NOMO-1 treated with DMSO at 0.1 percent for 48 hours (cell line): ENCODE results near the gene KANSL1.
"Not testable (repeated sequence)": the region's sequence is repeated elsewhere in the genome, so short reads cannot be mapped to it uniquely, and the experiment has no call there.

ENCODE experiments used
- DNase-seq: peaks from one replicate; lab custom pipeline; 2025; ENCODE audit not compliant: unreplicated experiment; lab: John Stamatoyannopoulos, UW

The KANSL1 gene

DNA sequence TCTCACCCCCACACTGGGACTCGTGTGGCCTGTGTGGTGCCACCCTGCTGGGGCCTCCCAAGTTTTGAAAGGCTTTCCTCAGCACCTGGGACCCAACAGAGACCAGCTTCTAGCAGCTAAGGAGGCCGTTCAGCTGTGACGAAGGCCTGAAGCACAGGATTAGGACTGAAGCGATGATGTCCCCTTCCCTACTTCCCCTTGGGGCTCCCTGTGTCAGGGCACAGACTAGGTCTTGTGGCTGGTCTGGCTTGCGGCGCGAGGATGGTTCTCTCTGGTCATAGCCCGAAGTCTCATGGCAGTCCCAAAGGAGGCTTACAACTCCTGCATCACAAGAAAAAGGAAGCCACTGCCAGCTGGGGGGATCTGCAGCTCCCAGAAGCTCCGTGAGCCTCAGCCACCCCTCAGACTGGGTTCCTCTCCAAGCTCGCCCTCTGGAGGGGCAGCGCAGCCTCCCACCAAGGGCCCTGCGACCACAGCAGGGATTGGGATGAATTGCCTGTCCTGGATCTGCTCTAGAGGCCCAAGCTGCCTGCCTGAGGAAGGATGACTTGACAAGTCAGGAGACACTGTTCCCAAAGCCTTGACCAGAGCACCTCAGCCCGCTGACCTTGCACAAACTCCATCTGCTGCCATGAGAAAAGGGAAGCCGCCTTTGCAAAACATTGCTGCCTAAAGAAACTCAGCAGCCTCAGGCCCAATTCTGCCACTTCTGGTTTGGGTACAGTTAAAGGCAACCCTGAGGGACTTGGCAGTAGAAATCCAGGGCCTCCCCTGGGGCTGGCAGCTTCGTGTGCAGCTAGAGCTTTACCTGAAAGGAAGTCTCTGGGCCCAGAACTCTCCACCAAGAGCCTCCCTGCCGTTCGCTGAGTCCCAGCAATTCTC is 166.8 kb downstream of the KANSL1 start:
- no peak for DNase-seq

DNA sequence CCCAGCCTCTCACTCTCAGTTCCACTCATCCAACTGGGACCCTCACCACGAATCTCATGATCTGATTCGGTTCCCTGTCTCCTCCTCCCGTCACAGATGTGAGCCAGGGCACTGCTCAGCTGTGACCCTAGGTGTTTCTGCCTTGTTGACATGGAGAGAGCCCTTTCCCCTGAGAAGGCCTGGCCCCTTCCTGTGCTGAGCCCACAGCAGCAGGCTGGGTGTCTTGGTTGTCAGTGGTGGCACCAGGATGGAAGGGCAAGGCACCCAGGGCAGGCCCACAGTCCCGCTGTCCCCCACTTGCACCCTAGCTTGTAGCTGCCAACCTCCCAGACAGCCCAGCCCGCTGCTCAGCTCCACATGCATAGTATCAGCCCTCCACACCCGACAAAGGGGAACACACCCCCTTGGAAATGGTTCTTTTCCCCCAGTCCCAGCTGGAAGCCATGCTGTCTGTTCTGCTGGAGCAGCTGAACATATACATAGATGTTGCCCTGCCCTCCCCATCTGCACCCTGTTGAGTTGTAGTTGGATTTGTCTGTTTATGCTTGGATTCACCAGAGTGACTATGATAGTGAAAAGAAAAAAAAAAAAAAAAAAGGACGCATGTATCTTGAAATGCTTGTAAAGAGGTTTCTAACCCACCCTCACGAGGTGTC is 167.6 kb downstream of the KANSL1 start:
- no peak for DNase-seq

DNA sequence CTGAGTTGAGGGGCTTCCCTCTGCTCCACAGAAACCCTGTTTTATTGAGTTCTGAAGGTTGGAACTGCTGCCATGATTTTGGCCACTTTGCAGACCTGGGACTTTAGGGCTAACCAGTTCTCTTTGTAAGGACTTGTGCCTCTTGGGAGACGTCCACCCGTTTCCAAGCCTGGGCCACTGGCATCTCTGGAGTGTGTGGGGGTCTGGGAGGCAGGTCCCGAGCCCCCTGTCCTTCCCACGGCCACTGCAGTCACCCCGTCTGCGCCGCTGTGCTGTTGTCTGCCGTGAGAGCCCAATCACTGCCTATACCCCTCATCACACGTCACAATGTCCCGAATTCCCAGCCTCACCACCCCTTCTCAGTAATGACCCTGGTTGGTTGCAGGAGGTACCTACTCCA is 168.2 kb downstream of the KANSL1 start:
- no peak for DNase-seq

DNA sequence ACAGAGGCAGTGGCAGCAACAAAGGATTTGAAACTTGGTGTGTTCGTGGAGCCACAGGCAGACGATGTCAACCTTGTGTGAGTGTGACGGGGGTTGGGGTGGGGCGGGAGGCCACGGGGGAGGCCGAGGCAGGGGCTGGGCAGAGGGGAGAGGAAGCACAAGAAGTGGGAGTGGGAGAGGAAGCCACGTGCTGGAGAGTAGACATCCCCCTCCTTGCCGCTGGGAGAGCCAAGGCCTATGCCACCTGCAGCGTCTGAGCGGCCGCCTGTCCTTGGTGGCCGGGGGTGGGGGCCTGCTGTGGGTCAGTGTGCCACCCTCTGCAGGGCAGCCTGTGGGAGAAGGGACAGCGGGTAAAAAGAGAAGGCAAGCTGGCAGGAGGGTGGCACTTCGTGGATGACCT is 168.6 kb downstream of the KANSL1 start:
- no peak for DNase-seq

DNA sequence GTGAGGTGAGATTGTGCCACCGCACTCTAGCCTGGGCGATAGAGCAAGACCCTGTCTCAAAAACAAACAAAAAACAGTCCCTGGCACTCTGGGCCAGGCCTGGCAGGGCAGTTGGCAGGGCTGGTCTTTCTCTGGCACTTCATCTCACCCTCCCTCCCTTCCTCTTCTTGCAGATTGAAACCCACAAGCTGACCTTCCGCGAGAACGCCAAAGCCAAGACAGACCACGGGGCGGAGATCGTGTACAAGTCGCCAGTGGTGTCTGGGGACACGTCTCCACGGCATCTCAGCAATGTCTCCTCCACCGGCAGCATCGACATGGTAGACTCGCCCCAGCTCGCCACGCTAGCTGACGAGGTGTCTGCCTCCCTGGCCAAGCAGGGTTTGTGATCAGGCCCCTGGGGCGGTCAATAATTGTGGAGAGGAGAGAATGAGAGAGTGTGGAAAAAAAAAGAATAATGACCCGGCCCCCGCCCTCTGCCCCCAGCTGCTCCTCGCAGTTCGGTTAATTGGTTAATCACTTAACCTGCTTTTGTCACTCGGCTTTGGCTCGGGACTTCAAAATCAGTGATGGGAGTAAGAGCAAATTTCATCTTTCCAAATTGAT is 169.3 kb downstream of the KANSL1 start:
- DNase-seq, result no peak

DNA sequence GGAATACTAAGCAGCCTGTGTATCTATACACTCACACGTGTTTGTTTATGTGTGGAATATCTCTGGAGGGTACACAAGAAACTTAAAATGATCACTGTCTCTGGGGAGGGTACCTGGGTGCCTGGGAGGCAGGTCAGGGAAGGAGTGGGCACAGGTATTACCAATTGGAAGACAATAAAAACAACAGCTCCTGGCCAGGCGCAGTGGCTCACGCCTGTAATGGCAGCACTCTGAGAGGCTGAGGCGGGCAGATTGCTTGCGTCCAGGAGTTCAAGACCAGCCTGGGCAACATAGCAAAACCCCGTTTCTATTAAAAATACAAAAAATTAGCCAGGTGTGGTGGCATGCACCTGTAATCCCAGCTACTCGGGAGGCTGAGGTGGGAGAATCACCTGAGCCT is 169.9 kb downstream of the KANSL1 start:
- DNase-seq, result not testable (repeated sequence)

DNA sequence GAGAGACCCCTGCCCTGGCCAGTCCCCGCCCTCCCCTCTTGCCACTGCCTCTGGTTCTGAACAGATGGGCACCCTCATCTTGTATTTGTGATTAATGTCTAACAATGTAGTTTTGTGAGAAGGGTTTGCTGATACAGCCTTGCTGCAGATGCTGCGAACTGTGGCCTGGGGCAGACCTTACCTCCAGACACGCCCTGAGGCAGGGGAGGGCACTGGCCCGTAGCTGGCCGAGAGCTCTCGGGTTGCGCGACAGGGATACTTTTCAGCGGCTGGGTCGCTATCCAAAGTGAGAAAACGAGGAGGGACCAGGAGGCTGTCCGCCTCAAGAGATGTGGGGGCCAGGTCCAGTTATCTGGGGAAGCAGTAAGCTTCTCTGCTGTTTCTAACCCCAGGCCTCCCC is 172.2 kb downstream of the KANSL1 start:
- DNase-seq, result no peak

DNA sequence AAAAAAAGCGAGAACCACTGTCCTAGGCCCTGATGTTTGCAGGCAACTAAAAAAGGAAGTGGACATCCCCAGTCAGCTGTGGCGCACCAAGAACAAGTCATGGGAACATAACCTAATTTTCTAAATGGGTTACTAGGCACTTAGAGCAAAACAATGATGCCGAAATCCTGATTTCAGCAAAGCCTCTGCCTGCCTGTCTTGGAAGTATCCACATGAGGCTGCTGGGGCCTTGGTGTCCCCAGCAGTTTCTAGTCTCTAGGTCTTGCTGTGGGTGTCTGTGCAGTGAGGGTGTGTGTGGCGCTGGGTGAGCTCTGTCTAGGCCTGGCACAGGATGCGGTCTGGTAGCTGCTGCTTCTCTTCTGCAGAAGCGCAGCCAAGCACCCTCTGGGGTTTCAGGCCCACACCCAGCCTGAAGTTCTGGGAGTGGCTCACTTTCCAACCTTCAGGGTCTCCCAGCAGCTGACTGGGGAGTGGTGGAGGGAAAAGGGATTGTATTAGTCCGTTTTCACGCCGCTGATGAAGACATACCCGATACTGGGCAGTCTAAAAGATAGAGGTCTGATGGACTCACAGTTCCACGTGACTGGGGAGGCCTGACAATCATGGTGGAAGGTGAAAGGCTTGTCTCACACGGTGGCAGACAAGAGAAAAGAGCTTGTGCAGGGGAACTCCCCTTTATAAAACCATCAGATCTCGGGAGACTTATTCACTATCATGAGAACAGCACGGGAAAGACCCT is 173.0 kb downstream of the KANSL1 start:
- DNase-seq, result peak; percentile 20

DNA sequence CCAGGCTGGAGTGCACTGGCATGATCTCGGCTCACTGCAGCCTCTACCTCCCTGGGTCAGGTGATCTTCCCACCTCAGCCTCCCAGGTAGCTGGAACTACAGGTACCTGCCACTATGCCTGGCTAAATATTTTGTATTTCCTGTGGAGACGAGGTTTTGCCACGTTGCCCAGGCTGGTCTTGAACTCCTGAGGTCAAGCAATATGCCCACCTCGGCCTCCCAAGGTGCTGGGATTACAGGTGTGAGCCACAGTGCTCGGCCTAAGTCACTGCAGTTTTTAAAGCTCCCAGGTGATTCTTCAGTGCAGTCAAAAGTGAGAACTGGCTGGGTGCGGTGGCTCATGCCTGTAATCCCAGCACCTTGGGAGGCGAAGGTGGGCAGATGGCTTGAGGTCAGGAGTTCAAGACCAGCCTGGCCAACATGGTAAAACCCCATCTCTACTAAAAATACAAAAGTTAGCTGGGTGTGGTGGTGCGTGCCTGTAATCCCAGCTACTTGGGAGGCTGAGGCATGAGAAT is 173.8 kb downstream of the KANSL1 start:
- DNase-seq, result not testable (repeated sequence)

DNA sequence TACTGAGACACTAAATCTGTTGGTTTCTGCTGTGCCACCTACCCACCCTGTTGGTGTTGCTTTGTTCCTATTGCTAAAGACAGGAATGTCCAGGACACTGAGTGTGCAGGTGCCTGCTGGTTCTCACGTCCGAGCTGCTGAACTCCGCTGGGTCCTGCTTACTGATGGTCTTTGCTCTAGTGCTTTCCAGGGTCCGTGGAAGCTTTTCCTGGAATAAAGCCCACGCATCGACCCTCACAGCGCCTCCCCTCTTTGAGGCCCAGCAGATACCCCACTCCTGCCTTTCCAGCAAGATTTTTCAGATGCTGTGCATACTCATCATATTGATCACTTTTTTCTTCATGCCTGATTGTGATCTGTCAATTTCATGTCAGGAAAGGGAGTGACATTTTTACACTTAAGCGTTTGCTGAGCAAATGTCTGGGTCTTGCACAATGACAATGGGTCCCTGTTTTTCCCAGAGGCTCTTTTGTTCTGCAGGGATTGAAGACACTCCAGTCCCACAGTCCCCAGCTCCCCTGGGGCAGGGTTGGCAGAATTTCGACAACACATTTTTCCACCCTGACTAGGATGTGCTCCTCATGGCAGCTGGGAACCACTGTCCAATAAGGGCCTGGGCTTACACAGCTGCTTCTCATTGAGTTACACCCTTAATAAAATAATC is 179.6 kb downstream of the KANSL1 start:
- DNase-seq, result no peak

DNA sequence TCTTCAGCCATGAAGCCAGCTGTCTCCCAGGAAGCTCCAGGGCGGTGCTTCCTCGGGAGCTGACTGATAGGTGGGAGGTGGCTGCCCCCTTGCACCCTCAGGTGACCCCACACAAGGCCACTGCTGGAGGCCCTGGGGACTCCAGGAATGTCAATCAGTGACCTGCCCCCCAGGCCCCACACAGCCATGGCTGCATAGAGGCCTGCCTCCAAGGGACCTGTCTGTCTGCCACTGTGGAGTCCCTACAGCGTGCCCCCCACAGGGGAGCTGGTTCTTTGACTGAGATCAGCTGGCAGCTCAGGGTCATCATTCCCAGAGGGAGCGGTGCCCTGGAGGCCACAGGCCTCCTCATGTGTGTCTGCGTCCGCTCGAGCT is 180.1 kb downstream of the KANSL1 start:
- no peak for DNase-seq

DNA sequence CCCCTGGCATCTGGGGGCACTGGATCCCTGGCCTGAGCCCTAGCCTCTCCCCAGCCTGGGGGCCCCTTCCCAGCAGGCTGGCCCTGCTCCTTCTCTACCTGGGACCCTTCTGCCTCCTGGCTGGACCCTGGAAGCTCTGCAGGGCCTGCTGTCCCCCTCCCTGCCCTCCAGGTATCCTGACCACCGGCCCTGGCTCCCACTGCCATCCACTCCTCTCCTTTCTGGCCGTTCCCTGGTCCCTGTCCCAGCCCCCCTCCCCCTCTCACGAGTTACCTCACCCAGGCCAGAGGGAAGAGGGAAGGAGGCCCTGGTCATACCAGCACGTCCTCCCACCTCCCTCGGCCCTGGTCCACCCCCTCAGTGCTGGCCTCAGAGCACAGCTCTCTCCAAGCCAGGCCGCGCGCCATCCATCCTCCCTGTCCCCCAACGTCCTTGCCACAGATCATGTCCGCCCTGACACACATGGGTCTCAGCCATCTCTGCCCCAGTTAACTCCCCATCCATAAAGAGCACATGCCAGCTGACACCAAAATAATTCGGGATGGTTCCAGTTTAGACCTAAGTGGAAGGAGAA is 180.6 kb downstream of the KANSL1 start:
- no peak for DNase-seq

DNA sequence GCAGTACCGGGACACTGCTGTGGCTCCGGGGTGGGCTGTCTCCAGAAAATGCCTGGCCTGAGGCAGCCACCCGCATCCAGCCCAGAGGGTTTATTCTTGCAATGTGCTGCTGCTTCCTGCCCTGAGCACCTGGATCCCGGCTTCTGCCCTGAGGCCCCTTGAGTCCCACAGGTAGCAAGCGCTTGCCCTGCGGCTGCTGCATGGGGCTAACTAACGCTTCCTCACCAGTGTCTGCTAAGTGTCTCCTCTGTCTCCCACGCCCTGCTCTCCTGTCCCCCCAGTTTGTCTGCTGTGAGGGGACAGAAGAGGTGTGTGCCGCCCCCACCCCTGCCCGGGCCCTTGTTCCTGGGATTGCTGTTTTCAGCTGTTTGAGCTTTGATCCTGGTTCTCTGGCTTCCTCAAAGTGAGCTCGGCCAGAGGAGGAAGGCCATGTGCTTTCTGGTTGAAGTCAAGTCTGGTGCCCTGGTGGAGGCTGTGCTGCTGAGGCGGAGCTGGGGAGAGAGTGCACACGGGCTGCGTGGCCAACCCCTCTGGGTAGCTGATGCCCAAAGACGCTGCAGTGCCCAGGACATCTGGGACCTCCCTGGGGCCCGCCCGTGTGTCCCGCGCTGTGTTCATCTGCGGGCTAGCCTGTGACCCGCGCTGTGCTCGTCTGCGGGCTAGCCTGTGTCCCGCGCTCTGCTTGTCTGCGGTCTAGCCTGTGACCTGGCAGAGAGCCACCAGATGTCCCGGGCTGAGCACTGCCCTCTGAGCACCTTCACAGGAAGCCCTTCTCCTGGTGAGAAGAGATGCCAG is 181.3 kb downstream of the KANSL1 start:
- no peak for DNase-seq

DNA sequence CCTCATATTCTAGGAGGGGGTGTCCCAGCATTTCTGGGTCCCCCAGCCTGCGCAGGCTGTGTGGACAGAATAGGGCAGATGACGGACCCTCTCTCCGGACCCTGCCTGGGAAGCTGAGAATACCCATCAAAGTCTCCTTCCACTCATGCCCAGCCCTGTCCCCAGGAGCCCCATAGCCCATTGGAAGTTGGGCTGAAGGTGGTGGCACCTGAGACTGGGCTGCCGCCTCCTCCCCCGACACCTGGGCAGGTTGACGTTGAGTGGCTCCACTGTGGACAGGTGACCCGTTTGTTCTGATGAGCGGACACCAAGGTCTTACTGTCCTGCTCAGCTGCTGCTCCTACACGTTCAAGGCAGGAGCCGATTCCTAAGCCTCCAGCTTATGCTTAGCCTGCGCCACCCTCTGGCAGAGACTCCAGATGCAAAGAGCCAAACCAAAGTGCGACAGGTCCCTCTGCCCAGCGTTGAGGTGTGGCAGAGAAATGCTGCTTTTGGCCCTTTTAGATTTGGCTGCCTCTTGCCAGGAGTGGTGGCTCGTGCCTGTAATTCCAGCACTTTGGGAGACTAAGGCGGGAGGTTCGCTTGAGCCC is 182.5 kb downstream of the KANSL1 start:
- DNase-seq, result no peak

DNA sequence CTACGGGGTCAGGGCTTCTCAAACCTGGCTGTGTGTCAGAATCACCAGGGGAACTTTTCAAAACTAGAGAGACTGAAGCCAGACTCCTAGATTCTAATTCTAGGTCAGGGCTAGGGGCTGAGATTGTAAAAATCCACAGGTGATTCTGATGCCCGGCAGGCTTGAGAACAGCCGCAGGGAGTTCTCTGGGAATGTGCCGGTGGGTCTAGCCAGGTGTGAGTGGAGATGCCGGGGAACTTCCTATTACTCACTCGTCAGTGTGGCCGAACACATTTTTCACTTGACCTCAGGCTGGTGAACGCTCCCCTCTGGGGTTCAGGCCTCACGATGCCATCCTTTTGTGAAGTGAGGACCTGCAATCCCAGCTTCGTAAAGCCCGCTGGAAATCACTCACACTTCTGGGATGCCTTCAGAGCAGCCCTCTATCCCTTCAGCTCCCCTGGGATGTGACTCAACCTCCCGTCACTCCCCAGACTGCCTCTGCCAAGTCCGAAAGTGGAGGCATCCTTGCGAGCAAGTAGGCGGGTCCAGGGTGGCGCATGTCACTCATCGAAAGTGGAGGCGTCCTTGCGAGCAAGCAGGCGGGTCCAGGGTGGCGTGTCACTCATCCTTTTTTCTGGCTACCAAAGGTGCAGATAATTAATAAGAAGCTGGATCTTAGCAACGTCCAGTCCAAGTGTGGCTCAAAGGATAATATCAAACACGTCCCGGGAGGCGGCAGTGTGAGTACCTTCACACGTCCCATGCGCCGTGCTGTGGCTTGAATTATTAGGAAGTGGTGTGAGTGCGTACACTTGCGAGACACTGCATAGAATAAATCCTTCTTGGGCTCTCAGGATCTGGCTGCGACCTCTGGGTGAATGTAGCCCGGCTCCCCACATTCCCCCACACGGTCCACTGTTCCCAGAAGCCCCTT is 183.3 kb downstream of the KANSL1 start:
- DNase-seq, result no peak

DNA sequence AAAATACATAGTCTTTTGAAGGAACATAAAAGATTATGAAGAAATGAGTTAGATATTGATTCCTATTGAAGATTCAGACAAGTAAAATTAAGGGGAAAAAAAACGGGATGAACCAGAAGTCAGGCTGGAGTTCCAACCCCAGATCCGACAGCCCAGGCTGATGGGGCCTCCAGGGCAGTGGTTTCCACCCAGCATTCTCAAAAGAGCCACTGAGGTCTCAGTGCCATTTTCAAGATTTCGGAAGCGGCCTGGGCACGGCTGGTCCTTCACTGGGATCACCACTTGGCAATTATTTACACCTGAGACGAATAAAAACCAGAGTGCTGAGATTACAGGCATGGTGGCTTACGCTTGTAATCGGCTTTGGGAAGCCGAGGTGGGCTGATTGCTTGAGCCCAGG is 184.6 kb downstream of the KANSL1 start:
- DNase-seq, result no peak

DNA sequence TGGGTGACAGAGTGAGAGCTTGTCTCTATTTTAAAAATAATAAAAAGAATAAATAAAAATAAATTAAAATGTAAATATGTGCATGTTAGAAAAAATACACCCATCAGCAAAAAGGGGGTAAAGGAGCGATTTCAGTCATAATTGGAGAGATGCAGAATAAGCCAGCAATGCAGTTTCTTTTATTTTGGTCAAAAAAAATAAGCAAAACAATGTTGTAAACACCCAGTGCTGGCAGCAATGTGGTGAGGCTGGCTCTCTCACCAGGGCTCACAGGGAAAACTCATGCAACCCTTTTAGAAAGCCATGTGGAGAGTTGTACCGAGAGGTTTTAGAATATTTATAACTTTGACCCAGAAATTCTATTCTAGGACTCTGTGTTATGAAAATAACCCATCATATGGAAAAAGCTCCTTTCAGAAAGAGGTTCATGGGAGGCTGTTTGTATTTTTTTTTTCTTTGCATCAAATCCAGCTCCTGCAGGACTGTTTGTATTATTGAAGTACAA is 185.7 kb downstream of the KANSL1 start:
- DNase-seq, result no peak

DNA sequence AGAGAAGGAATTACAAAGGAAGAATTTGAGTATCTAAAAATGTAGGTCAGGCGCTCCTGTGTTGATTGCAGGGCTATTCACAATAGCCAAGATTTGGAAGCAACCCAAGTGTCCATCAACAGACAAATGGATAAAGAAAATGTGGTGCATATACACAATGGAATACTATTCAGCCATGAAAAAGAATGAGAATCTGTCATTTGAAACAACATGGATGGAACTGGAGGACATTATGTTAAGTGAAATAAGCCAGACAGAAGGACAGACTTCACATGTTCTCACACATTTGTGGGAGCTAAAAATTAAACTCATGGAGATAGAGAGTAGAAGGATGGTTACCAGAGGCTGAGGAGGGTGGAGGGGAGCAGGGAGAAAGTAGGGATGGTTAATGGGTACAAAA is 187.1 kb downstream of the KANSL1 start:
- DNase-seq, result not testable (repeated sequence)
